HG02798 (cell line): ENCODE data around the gene SLIT3.

Source experiments
- ATAC-seq: cut with Tn5 transposase; IDR thresholded peaks from one replicate; pipeline ENCODE4 v1.9.1; 2021; ENCODE audit warnings: mild to moderate bottlenecking; ENCODE audit not compliant: unreplicated experiment, poor library complexity

Gene SLIT3

GRCh38 chr5:169299663-169300467 lies 1.1 kb downstream of the SLIT3 start:
- ATAC-seq: no peak

DNA sequence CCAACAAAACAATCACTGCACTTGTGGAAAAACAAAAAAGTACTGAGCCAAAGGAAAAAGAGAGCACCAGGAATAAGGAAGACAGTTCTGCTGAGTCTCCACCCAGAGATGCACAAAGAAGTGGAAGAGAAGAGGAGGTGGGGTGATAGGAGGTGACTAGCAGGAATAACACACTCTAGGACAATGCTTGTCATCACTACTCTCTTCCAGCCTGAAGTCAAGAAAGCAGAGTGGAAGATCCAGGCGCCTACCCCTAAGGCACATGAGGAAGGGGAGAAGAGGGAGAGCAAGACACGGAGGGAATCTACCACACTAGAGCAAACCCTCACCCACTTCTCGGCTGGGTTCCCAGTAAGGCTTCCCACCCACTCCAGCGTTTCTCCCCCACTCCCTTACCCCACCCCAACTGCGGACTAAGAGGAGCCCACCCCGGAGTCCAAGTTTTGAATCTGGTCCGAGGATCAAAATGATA lies 1.7 kb downstream of the SLIT3 start:
- no peak for ATAC-seq

DNA sequence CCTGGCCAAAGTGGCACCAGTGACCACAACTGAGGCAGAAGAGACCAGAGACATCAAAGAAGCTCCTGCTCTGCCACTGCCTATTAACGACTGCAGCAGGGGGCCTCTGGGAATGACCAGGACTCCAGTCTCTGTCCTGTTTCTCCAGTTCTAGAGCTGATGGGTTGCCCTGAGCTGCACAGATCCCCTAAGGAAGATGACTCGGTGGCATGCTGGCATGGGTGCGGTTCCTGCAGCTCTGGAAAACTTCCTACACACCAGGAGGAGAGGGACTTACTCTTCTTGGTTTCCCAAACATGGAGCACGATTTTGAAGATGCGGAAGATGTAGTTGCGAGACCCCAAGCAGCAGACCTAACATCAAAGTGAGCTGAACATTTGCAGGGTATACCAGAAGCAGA lies 2.7 kb downstream of the SLIT3 start:
- no peak for ATAC-seq

DNA sequence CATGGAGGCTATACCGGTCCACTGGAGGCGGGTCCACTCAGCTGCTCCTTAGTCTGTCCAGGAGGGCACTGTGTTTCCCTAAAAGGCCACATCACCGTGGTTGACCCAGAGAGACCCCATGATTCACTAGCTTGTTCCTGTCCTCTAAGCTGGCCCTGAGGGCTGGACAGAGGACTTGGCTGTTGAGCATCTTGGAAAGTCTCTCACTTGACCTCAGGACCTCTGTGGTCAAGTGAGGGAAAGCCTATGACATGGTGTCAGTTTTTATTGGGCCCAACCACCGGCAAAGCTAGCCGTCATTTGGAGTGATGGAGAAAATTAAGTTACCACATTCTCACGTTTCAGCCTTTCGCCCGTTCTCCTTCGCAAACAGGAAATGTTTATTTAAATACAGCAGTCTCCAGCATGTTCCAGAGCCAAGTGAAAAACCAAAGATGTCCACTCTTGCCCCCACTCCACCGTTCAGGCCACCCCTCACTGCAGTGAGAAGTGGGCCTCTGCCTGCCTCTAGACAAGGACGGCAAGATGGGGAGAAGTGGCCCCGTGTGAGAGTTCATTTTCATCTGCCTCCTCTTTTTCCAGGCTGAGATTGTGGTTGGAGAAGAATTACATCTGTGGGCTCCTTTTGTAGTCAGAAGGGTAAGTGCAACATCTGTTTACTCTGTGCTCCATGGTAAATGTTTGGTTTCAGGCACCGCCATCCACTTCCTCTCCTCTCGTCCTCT lies 4.4 kb downstream of the SLIT3 start:
- ATAC-seq: no peak

GRCh38 chr5:169295306-169295705 lies 5.6 kb downstream of the SLIT3 start:
- no peak for ATAC-seq

- no peak for ATAC-seq
Observed at GRCh38 chr5:169294621-169295020, 6.3 kb downstream of the SLIT3 start.

DNA sequence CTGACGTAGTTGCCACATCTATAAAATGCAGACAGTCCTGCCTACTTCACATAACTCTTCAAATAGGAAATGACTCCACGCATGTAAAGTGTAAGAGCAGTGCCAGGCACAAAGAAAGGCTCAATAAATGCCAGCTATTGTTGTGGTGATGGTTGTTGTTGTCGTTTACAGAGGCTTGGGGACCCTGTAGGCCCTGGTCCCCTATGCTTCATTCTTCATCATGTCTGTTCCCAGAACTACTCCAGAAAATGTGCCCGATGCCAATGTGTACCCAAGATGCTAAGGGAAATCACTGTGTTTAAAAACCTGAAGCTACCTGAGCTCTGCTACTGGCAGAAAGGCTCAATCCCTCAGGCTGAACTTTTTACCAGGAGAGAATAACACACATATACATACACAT lies 9.1 kb downstream of the SLIT3 start:
- ATAC-seq: no peak

- no peak for ATAC-seq
Observed at GRCh38 chr5:169290895-169291294, 10.0 kb downstream of the SLIT3 start.

- no peak for ATAC-seq
Observed at GRCh38 chr5:169289520-169289919, 11.4 kb downstream of the SLIT3 start.

GRCh38 chr5:169288066-169288930 lies 12.6 kb downstream of the SLIT3 start:
- ATAC-seq: no peak

DNA sequence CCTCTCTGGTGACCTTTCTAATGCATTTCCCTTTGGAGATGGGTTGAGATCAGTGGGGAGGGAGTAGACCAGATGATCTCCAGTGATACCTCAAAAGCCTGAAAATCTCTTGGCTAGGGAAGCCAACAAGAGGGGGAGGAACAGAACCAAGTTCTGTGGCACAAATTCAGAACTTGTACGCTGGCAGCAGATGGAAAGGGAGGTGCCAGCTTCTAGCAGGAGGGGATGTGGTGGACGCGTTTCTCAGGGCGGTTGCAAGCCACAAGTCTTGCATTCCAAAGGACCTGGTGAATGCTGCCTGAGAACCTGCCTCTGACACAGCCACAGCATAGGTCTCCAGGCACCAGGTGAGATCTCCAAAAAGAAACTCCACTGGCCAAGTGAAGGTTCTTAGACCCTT lies 13.4 kb downstream of the SLIT3 start:
- no peak for ATAC-seq

DNA sequence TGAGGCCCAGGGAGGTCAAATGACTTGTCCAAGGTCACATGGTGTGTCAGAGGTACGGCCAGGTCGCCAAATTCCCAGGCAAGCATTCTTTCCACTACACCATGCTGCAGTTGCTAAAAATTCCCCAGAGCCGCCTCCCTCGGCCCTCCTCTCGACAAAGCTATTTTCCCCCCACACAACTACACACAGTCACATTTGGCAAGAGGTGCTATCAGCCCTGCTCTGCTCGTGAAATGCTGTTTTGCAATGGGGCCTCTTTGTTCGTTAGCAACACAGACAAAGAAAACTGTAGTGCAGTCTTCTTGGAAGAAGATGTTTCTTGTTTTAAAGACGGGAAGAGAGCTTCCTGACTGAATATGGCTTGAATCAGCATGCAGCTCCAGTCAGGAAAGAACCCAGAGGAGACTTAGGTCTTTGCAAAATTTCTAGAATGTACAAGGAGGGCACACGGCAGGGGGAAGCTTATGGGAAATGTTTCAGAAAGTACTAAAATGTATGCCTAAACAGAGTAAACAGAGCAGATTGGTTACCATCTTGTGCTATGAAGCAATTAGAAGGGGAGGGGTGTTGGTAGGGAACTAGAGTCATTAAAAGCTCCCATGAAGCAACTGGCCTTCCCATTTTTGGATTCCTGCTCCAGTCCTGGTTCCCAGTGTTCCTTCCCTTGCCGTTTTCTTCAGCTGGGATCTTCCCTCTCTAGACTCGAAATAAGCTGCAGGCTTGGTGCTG lies 14.2 kb downstream of the SLIT3 start:
- no peak for ATAC-seq

DNA sequence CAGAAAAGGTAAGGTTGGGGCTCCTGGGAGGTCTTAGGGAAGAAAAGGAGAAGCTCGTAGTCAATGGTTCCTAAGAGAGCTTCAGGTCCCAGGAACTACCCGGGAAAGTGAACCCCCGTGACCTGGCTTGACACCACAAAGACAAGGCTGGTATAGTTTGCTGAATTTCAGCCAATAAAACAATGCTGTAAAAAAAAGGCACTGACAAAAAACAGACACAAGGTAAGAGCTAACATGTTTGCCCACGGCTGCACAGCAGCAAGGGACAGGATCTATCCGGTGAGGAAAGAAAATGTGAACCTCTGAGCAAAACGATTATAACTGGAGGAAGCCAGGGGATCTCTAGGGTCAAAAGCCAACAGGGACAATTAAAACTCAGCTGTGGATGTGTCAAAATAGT lies 17.1 kb downstream of the SLIT3 start:
- no peak for ATAC-seq

GRCh38 chr5:169281625-169282024 lies 19.3 kb downstream of the SLIT3 start:
- no peak for ATAC-seq

DNA sequence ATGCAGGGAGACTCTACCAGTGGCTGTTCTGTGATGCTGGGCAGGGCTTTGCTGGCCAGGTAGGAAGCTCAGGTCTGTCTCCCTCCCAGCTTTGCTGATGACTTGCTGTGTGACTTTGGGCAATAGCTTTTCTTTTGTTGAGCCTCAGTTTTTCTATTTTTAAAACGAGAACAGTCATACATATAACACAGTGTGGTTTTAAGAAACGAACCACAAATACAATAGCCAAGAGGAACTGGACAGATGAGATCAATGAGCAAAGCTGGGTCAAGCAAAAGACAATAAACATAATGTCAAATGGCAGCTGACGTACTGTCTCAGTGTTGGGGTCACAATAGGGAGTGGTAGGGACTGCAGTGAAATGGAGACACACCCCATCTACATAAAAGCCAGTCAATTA lies 20.2 kb downstream of the SLIT3 start:
- no peak for ATAC-seq

- ATAC-seq: no peak
Observed at GRCh38 chr5:169280286-169280685, 20.7 kb downstream of the SLIT3 start.

GRCh38 chr5:169279125-169279524 lies 21.8 kb downstream of the SLIT3 start:
- no peak for ATAC-seq

- ATAC-seq: no peak
Observed at GRCh38 chr5:169273881-169274280, 27.1 kb downstream of the SLIT3 start.

DNA sequence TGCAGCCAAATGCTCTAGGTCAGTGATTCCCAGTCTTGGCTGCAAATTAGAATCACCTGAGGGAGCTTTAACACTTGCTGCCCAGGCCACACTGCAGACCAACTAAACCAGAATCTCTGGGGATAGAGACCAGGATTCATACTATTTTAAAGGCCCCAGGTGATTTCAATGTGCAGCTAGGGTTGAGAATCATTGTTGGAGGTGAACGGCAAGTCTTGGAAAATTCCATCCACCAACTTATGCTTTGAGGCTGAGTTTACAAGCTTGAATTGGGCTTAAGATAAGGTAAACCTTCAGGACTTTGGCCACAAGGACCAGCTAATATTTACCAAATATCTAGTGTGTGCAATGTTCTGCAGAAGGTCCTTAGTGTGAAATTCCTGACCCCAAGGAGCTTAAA lies 27.5 kb downstream of the SLIT3 start:
- ATAC-seq: no peak

GRCh38 chr5:169272731-169273427 lies 28.1 kb downstream of the SLIT3 start:
- no peak for ATAC-seq
